ENCODE data around the gene MTHFSD.

Gene MTHFSD

GRCh38 chr16:86546638-86547013 is 8.4 kb downstream of the MTHFSD start:
- DNase-seq = no peak

DNA sequence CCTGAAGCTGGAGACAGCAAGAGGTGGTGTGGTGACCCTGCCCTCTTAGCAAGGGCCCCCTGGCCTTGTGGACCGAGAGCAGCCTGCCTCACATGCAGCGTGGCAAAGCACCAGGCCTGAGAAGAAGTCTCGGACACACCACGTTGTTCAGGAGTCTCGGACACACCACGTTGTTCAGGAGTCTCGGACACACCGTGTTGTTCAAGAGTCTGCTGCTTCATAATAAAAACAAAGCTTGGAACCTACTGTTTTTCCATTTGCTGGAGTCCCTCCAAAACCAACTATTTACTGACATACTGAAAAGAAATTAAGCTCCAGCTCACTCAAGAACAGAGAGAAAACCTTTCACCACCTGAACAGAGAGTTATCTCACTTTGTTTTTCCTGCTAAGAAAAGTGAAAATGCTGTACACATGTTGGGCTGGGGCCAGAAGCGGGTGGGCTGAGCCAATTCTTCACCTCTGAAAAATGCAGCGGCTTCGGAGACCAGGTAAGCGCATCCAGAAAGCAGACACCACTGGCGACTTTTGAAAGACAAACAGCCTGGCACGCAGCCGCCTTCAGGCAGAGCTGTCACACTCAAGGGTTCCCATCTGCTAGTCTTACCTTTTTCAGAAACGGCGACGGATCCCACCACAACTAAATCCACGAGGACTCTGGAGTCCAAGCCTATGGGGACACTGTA is 8.9 kb downstream of the MTHFSD start:
- no peak for DNase-seq

DNA sequence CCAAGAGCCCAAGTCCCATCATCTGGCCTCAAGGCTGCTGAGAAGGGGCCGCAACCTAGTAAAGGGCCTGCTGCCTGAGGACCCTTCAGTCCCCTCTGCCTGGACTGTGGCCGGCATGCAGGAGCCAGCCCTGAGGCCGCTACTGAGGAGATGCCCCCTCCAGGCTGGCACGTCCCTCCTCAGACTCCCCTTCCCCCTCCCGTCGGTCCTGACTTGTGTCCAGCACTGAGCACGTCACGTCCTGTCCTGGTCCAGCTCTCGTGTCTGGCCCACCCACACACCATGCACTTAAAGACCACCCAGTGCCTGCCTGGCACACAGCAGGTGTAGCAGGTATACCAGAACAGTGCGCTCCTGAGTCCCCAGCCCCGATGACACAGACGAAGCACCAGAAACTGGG is 9.6 kb downstream of the MTHFSD start:
- no peak for DNase-seq

- peak; percentile 44 for DNase-seq
Observed at GRCh38 chr16:86542756-86543750, 12.0 kb downstream of the MTHFSD start.

GRCh38 chr16:86541560-86541959 is 13.5 kb downstream of the MTHFSD start:
- no peak for DNase-seq

DNA sequence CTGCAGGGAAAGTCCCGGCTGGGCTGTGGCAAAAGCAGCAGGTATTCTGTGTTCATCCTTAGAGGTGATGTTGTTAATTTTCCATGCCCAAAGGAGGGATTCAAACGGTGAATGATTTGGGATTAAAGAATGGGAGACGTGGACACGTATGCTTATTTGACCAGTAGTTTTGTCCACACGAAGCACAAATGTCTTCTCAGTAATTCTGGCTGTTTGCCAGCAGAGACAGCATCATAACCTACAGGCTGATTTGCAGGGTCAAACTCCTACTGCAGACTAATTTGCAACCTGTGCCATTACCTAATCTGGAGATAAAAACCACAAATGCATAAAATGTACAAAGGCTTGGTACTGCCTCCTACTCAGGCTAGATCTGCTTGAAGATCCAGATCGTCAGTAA is 14.1 kb downstream of the MTHFSD start:
- no peak for DNase-seq

GRCh38 chr16:86538196-86538780 is 16.7 kb downstream of the MTHFSD start:
- DNase-seq = no peak

- DNase-seq = no peak
Observed at GRCh38 chr16:86537486-86537885, 17.5 kb downstream of the MTHFSD start.

DNA sequence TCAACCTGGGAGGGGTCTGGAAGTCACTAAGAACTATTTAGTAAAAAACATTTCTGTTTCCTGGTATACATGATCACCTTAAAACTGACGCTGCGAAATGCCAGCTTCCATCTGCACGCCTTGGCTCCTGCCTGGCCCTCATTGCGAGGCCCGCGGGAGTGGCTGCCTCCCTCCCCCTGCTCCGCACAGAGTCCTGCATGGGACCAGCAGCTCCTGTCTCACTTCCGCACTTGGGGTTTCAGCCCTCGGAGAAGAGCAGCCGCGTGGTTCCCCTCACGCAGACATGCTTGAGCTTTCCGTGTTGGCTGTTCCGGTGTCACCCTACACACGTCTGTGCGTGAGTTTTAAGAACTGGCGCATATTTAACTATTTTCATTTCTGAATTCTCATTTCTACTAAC is 18.4 kb downstream of the MTHFSD start:
- DNase-seq = no peak

GRCh38 chr16:86534779-86535615 is 20.0 kb downstream of the MTHFSD start:
- no peak for DNase-seq

- DNase-seq = no peak
Observed at GRCh38 chr16:86533767-86534351, 21.2 kb downstream of the MTHFSD start.

DNA sequence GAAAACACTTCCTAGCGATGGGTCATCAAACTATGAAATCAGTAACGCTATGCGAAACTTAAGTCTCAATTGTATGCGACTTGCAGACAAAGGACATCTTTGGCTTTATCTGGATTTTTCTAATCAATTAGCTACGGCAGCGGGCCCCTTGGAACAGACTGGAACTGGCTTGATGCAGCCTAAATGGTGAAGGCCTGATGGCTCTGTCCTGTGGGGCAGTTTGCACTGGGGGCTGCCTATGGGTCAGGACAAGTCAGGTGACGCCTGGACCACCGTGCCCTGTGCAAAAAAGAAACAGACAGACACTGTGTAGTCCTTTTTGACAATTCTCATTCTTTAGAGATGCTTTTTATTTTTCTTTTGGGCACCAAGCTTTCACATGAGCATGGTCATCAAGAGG is 22.0 kb downstream of the MTHFSD start:
- DNase-seq = no peak

DNA sequence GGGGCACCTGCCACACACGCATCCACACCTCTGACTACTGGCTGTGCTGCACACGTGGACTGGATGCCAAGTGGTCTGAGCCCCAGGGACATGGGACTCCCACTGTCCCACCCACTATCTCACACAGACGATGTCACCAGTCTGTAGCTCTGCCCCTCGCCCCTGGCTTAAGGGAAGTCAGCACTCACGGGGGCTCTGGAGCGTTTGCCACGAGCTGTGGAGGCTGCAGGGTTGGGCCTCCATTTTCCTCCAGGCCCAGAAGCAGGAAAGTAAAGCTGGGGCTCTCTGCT is 22.6 kb downstream of the MTHFSD start:
- DNase-seq = no peak

DNA sequence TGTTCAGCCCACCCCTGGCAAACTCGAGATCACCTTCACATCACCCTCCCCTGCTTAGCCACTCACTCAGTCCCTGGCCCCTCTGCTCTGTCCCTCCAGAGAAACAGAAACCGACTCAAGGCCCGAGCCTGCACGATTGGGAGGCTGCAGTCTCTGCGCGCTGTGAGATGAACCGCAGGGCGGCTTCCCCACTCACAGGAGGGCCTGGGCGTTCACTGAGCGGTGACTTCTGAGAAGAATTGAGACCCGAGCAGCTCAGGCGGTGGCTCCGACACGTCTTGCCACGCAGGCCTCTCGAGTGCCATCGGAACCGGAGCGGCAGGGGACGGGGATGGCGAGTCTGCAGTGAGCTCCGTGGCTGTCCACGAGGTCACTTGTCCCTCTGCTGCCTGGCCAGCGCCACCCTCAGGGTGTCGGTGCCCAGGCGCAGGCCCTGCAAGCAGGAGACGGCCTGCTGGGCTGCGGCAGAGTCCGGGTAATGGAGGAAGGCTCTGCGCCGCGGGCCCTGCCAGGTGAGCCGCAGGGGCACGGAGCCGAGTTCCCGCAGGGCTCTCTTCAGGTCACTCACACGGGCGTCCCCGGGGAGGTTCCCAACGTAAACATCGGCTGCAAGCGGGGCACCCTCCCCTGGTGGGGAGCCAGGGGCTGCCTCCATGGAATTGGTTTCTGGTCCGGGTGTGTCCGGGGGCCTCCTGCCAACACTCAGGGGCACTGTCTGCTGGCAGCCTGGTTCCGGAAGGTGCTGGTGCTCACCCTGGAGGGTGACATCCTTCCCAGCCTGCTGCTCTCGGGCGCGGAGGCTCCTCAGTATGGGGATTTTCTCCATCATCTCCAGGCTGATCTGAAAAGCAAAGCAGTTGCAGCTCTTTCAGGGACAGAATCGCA is 23.2 kb downstream of the MTHFSD start:
- no peak for DNase-seq

DNA sequence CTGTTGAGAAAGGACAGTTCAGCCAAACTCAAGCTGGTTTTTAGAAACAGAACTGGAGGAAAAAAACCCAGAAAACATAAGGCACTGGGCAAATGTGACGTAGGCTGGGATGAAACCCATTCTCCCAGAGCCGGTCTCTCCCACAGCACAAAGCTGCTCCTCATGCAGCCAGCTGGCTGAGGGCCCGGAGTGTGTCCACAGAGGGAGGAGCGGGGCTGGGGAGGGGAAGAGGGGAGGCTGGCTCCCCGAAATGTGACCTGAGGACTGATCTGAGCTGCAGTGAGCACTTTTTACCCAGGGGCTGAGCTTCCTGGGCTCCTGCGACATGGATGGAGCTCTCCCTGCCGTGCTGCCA is 23.9 kb downstream of the MTHFSD start:
- no peak for DNase-seq

GRCh38 chr16:86530251-86531190 is 24.5 kb downstream of the MTHFSD start:
- DNase-seq = no peak

GRCh38 chr16:86529160-86529559 is 25.9 kb downstream of the MTHFSD start:
- DNase-seq = no peak

GRCh38 chr16:86528061-86528929 is 26.7 kb downstream of the MTHFSD start:
- DNase-seq = no peak

GRCh38 chr16:86527366-86527765 is 27.7 kb downstream of the MTHFSD start:
- no peak for DNase-seq

DNA sequence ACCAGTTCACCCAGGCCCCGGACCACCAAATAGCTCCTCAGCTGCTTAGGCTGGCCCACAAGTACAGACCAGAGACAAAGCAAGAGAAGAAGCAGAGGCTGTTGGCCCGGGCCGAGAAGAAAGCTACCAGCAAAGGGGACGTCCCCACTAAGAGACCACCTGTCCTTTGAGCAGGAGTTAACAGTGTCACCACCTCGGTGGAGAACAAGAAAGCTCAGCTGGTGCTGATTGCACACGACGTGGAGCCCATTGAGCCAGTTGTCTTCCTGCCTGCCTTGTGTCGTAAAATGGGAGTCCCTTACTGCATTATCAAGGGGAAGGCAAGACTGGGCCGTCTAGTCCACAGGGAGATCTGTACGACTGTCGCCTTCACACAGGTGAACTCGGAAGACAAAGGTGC is 29.3 kb downstream of the MTHFSD start:
- DNase-seq = no peak

Data from retina (tissue), 1 donor.